ENCODE data around the gene NELL1. TPM values are rescaled to one million over a fixed set of nuclear protein-coding genes. Genes with fewer than 3 reads are reported as not detected.

The NELL1 gene
- total and polyA plus RNA-seq, 2 experiments from 2014 or later: 2.1 to 7.7 TPM

- TF ChIP-seq CTCF (IDR thresholded peaks at IDR 0.05; ENCODE audit: low read depth, low read length): no peak
- H3K4me3 ChIP-seq: no peak overlapping the region
- H3K27ac ChIP-seq: no peak overlapping the region
- no peaks in the 10 kb centered on the region for H3K9me3 ChIP-seq (ENCODE audit: low read depth)
- H3K36me3 ChIP-seq: no peaks in the 10 kb centered on the region
- DNase-seq (ENCODE audit: low read depth in 1 of 2, low spot score in 1 of 2): no peak
- no peaks in the 10 kb centered on the region for H3K4me1 ChIP-seq (ENCODE audit: low read depth)
- no peaks in the 10 kb centered on the region for H3K27me3 ChIP-seq
Measured at GRCh38 chr11:21476588-21476987, 807.2 kb downstream of the NELL1 start.

GRCh38 chr11:21480240-21480639 is 810.9 kb downstream of the NELL1 start:
- H3K9me3 ChIP-seq (ENCODE audit: low read depth): no peaks in the 10 kb centered on the region
- H3K27me3 ChIP-seq: no peaks in the 10 kb centered on the region
- TF ChIP-seq CTCF (IDR thresholded peaks at IDR 0.05; ENCODE audit: low read depth, low read length): no peak

GRCh38 chr11:21481255-21481654 is 811.9 kb downstream of the NELL1 start:
- Histone ChIP-seq H3K9me3 (ENCODE audit: low read depth) (no peaks in the 10 kb centered on the region), H3K27ac (no peak overlapping the region), H3K36me3 (no peaks in the 10 kb centered on the region), H3K4me1 (ENCODE audit: low read depth) (no peaks in the 10 kb centered on the region), H3K4me3 (no peak overlapping the region), H3K27me3 (no peaks in the 10 kb centered on the region)
- no peak for DNase-seq (ENCODE audit: low read depth in 1 of 2, low spot score in 1 of 2)
- TF ChIP-seq CTCF (IDR thresholded peaks at IDR 0.05; ENCODE audit: low read depth, low read length): no peak

More at GRCh38 chr11:21480240-21480639, 810.9 kb downstream of the NELL1 start:
- Histone ChIP-seq H3K4me1 (ENCODE audit: low read depth) (no peaks in the 10 kb centered on the region), H3K27ac (no peak overlapping the region), H3K4me3 (no peak overlapping the region), H3K36me3 (no peaks in the 10 kb centered on the region)
- no peak for DNase-seq (ENCODE audit: low read depth in 1 of 2, low spot score in 1 of 2)

GRCh38 chr11:21484039-21484438 is 814.7 kb downstream of the NELL1 start:
- Histone ChIP-seq H3K27ac (no peak overlapping the region), H3K4me1 (ENCODE audit: low read depth) (no peaks in the 10 kb centered on the region), H3K27me3 (no peaks in the 10 kb centered on the region), H3K9me3 (ENCODE audit: low read depth) (no peaks in the 10 kb centered on the region), H3K4me3 (no peak overlapping the region), H3K36me3 (no peaks in the 10 kb centered on the region)
- DNase-seq (ENCODE audit: low read depth in 1 of 2, low spot score in 1 of 2): no peak
- no peak for TF ChIP-seq CTCF (IDR thresholded peaks at IDR 0.05; ENCODE audit: low read depth, low read length)

- H3K4me3 ChIP-seq: no peak overlapping the region
- no peaks in the 10 kb centered on the region for H3K4me1 ChIP-seq (ENCODE audit: low read depth)
- H3K27me3 ChIP-seq: no peaks in the 10 kb centered on the region
- no peak for DNase-seq (ENCODE audit: low read depth in 1 of 2, low spot score in 1 of 2)
- H3K36me3 ChIP-seq: no peaks in the 10 kb centered on the region
- TF ChIP-seq CTCF (IDR thresholded peaks at IDR 0.05; ENCODE audit: low read depth, low read length): no peak
- H3K9me3 ChIP-seq (ENCODE audit: low read depth): no peaks in the 10 kb centered on the region
- no peak overlapping the region for H3K27ac ChIP-seq
Measured at GRCh38 chr11:21485006-21485405, 815.6 kb downstream of the NELL1 start.

- no peak for TF ChIP-seq CTCF (IDR thresholded peaks at IDR 0.05; ENCODE audit: low read depth, low read length)
- Histone ChIP-seq H3K36me3 (no peaks in the 10 kb centered on the region), H3K27me3 (no peaks in the 10 kb centered on the region), H3K4me3 (no peak overlapping the region), H3K9me3 (ENCODE audit: low read depth) (no peaks in the 10 kb centered on the region), H3K4me1 (ENCODE audit: low read depth) (no peaks in the 10 kb centered on the region), H3K27ac (no peak overlapping the region)
- no peak for DNase-seq (ENCODE audit: low read depth in 1 of 2, low spot score in 1 of 2)
Measured at GRCh38 chr11:21485426-21485825, 816.0 kb downstream of the NELL1 start.

All from cardiac muscle cell (in vitro differentiated cells and primary cell).